Thymus (tissue), 11 donors: ENCODE results near the gene TENM4. TPM values are rescaled to one million over a fixed set of nuclear protein-coding genes. Genes with fewer than 3 reads are reported as not detected.

Experiments used
- DNase-seq, 9 donors: peaks; one replicate each; pipeline ENCODE4 v3.0.0-alpha.2; 2013; ENCODE audit warnings: low spot score in 9 of 9, low read depth in 6 of 9, missing footprints in 1 of 9
- H3K27ac ChIP-seq, 2 donors: one replicate each; pipeline ENCODE4 v1.5.1; 2013; ENCODE audit warnings: control low read depth in 1 of 2, low read depth in 1 of 2, low read length in 1 of 2, mild to moderate bottlenecking in 1 of 2, moderate library complexity in 1 of 2
- H3K27me3 ChIP-seq, 2 donors: one replicate each; pipeline ENCODE4 v1.5.1; 2013; ENCODE audit warnings: low read length in 1 of 2; ENCODE audit not compliant: control insufficient read depth in 2 of 2, insufficient read depth in 1 of 2
- H3K36me3 ChIP-seq, 2 donors: one replicate each; pipeline ENCODE4 v1.5.1; 2013; ENCODE audit warnings: low read length in 1 of 2, mild to moderate bottlenecking in 1 of 2, moderate library complexity in 1 of 2; ENCODE audit not compliant: control insufficient read depth in 2 of 2, insufficient read depth in 2 of 2
- H3K4me1 ChIP-seq, 2 donors: one replicate each; pipeline ENCODE4 v1.5.1; 2013; ENCODE audit warnings: low read length in 2 of 2; ENCODE audit not compliant: control insufficient read depth in 2 of 2, insufficient read depth in 2 of 2
- H3K4me3 ChIP-seq, 2 donors: one replicate each; pipeline ENCODE4 v1.5.1; 2013; ENCODE audit warnings: low read length in 2 of 2, control low read depth in 1 of 2, mild to moderate bottlenecking in 1 of 2
- H3K9me3 ChIP-seq, 2 donors: one replicate each; pipeline ENCODE4 v1.5.1; 2013; ENCODE audit warnings: low read length in 1 of 2, mild to moderate bottlenecking in 1 of 2; ENCODE audit not compliant: control insufficient read depth in 2 of 2, insufficient read depth in 1 of 2
- WGBS: extraction: QIAGEN DNeasy Blood & Tissue Kit; methylation state at CpG from one replicate; pipeline ENCODE4 v1.1.7; 2013; 5-methylcytosine and 5-hydroxymethylcytosine counted together
- polyA plus RNA-seq: library from polyadenylated mRNA; stranded (reverse); fragments of 200-250 nt; gene quantifications from one replicate; pipeline ENCODE4 v1.2.3, GENCODE V29; 2013
- total RNA-seq: library from RNA; stranded (reverse); fragments of 120-200 nt; gene quantifications from one replicate; pipeline ENCODE4 v1.2.4, GENCODE V29; 2013
- donor health status: healthy.

Gene TENM4
- total and polyA plus RNA-seq, 2 donors = 1.0 to 2.8 TPM

DNA sequence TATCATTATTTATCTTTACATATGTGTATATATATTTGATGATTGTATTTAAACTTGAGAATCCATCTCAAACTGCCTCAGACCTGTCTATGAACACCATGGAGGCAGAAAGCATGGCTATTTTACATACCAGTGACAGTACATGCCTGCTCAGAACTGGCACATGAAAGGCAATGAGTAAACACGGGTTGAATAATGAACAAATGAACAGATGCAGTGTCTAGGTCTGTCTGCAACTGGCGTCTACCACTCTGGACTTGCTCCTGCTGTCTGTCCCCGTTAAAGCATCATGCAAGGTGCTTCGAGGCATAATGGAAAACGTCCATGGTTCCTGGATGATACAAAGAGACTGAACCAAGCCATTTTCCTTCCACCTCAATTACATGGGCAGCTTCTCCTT lies 594.6 kb downstream of the TENM4 start:
- Histone ChIP-seq H3K27me3 (no peaks in the 10 kb centered on the region), H3K9me3 (no peaks in the 10 kb centered on the region), H3K27ac (no peak overlapping the region), H3K4me1 (no peaks in the 10 kb centered on the region), H3K36me3 (no peaks in the 10 kb centered on the region), H3K4me3 (no peak overlapping the region)
- no peak for DNase-seq
- WGBS = 89% methylated on average over 5 of the region's 5 CpGs

DNA sequence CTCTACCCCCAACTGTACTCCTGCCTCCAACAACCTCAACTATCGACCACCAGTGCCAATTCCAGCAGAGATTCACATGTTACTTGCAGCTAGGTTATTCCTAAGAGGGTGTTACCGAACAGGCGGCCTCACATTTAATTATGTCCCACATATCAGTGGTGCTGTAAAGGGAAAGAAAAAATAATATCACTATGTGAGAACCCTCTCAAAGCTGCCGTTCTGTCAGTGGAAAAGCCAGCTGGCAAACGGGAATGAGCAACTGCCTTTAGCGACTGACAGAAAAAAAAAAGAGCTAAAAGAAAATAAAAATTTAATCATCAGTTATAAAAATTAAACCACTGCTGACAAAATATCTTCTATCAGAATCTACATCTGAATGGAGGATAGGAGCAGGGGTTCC lies 595.3 kb downstream of the TENM4 start:
- Histone ChIP-seq H3K27ac (no peak overlapping the region), H3K4me3 (no peak overlapping the region), H3K9me3 (no peaks in the 10 kb centered on the region), H3K36me3 (no peaks in the 10 kb centered on the region), H3K4me1 (no peaks in the 10 kb centered on the region), H3K27me3 (no peaks in the 10 kb centered on the region)
- 94% methylated on average over 6 of the region's 6 CpGs for WGBS
- DNase-seq = no peak

DNA sequence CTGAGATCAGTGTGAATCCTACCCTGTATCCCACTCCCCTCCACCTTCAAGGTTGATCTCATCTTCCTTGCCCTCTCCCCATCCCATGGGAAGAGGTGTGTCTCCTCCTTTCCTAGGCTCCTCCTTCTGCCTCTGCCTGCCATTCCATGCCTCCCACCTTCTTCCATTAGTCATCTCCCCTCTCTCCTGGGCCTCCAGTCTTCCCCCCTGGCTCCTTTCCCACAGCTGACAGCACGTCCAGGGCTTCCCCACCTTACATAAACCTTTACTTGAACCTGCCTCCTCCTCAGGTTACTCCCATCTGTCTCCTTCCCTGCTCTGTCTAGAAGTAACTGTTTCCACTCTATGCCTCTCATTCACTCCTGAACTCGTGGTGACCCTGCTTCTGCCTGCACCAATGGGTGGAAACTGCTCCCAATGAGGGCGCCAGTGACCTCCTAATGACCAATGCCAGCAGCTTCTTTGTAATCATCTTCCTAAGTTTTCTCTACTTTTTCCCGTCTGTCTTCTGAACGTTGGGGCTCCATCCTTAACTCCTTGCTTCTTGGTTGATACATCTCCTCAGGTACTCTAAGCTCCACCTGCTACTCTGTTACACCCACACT lies 599.3 kb downstream of the TENM4 start:
- no peak overlapping the region for H3K4me3 ChIP-seq
- no peak for DNase-seq
- no peaks in the 10 kb centered on the region for H3K36me3 ChIP-seq
- no peak overlapping the region for H3K27ac ChIP-seq
- H3K4me1 ChIP-seq = no peaks in the 10 kb centered on the region
- H3K27me3 ChIP-seq = no peaks in the 10 kb centered on the region
- WGBS = 70% methylated on average over 5 of the region's 5 CpGs
- no peaks in the 10 kb centered on the region for H3K9me3 ChIP-seq

DNA sequence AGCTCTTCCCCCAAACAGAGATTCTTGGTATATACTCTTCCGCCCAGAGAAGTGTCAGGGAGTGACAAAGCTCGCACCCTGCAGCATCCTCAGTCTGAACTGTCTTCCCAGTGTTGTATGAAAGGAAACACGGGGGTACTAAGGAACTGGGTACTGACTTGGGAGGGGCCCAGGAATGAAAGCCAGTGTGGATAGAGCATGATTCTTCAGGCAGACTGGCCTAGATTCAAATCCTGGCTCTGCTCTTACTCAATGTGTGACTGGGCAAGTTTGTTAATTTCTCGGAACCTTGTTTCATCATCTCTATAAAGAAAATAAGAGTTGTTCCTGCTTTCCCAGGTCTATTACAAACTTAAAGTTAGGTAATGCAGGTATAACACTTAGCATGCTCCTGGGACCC lies 600.2 kb downstream of the TENM4 start:
- DNase-seq = no peak
- WGBS = 91% methylated on average over 4 of the region's 4 CpGs
- H3K36me3 ChIP-seq = no peaks in the 10 kb centered on the region
- H3K27ac ChIP-seq = no peak overlapping the region
- no peaks in the 10 kb centered on the region for H3K4me1 ChIP-seq
- H3K9me3 ChIP-seq = no peaks in the 10 kb centered on the region
- no peaks in the 10 kb centered on the region for H3K27me3 ChIP-seq
- no peak overlapping the region for H3K4me3 ChIP-seq

DNA sequence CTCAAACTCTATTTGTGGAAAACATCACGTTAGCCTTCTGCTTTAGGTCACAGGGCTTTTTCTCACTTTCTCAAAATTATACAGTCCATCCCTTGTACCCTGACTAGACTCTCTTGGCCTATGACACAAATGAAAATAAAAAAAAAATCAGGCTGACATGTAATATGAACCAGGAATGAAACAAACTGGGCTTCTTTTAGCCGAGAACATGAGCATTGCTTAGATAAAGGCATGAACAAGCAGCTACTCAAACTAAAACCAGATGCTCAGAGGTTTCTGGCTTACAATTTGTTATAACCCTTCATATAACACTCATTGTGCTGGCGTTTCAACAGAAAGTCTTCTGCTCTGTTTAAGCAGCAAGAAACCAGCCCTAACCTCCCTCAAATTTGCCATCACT lies 600.6 kb downstream of the TENM4 start:
- no peaks in the 10 kb centered on the region for H3K27me3 ChIP-seq
- H3K4me1 ChIP-seq = no peaks in the 10 kb centered on the region
- no peak overlapping the region for H3K4me3 ChIP-seq
- DNase-seq = no peak
- no peaks in the 10 kb centered on the region for H3K9me3 ChIP-seq
- no peak overlapping the region for H3K27ac ChIP-seq
- 81% methylated on average over 3 of the region's 3 CpGs for WGBS
- no peaks in the 10 kb centered on the region for H3K36me3 ChIP-seq

DNA sequence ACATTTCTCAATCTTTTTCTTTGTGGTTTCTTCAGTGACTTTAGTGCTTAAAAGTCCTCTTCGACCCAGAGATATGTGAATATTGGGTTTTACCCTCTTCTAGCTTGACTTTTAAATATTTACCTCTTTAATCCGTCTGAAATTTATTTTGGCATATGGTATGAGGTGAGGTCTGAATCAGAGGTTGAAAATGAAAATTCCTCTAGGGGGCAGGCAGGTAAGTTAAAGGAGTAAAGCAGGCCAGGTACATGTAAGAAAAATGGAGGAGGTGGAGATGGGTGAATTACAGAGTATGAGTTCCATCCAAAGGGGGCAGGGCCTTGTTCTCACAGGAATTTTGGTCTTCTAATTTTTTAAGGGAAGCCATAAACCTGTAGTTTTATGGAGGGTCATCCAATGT lies 602.4 kb downstream of the TENM4 start:
- Histone ChIP-seq H3K36me3 (no peaks in the 10 kb centered on the region), H3K4me3 (no peak overlapping the region), H3K4me1 (no peaks in the 10 kb centered on the region), H3K27me3 (no peaks in the 10 kb centered on the region), H3K9me3 (no peaks in the 10 kb centered on the region), H3K27ac (no peak overlapping the region)
- 66% methylated on average over 2 of the region's 2 CpGs for WGBS
- DNase-seq = no peak

DNA sequence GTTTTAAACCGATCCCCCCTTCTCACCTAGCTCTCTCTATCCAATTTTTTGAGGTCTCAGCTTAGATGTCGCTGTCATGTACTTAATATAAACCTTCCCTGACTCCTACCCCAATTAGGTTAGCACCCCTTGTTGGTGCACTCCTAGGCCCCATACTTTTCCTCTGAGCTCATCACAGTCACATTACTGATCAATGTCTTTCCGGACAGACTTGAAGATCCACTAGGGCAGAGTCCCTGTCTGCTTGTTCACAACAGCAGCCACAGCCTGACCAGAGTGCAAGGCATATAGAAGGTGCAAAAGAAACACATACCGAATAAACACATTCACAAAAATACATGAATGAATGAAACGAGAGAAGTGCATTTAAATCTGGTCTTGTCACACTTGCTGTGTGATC lies 605.2 kb downstream of the TENM4 start:
- Histone ChIP-seq H3K36me3 (no peaks in the 10 kb centered on the region), H3K27me3 (no peaks in the 10 kb centered on the region), H3K9me3 (no peaks in the 10 kb centered on the region), H3K4me1 (no peaks in the 10 kb centered on the region), H3K27ac (no peak overlapping the region), H3K4me3 (no peak overlapping the region)
- no peak for DNase-seq
- WGBS = 91% methylated on average over 5 of the region's 5 CpGs

DNA sequence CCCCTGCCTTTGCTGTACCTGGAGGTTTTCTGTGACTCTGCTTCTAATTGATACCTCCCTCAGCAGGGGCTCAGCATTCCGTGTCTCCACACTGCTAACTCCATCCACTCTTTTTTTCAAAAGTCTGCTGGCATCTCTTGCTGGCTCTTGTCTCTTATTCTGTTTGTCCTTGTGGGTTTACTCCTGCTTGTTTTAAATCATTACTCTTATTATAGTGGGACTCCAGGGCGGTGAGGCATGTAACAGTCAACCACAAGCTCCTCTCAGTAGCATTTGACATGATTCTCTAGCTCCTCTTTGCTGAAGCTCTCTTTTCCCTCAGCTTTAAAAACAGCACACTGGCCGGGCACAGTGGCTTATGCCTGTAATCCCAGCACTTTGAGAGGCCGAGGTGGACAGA lies 605.9 kb downstream of the TENM4 start:
- no peaks in the 10 kb centered on the region for H3K27me3 ChIP-seq
- WGBS = 89% methylated on average over 4 of the region's 4 CpGs
- no peaks in the 10 kb centered on the region for H3K4me1 ChIP-seq
- no peak overlapping the region for H3K27ac ChIP-seq
- no peak for DNase-seq
- no peaks in the 10 kb centered on the region for H3K9me3 ChIP-seq
- no peaks in the 10 kb centered on the region for H3K36me3 ChIP-seq
- H3K4me3 ChIP-seq = no peak overlapping the region

DNA sequence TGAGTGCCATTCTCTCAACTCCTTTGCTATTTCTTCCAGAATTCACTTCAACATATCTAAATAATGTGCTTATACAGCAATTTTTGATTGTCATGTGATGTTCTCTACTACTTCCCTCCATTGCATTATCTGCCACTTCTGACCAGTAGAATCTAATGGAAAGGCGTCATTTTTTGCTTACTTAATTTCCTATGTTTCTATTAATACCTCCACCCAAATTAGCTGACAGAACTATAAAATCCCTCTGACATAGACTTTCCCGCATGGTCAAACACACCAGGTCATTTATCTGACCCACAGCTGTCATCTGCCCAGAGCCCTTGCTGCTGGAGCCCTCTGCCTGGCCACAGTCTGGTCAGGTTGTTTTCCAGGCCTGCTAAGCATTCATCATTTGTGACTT lies 607.6 kb downstream of the TENM4 start:
- no peak overlapping the region for H3K4me3 ChIP-seq
- 70% methylated on average over 2 of the region's 2 CpGs for WGBS
- no peaks in the 10 kb centered on the region for H3K9me3 ChIP-seq
- no peaks in the 10 kb centered on the region for H3K27me3 ChIP-seq
- DNase-seq = no peak
- H3K27ac ChIP-seq = no peak overlapping the region
- no peaks in the 10 kb centered on the region for H3K36me3 ChIP-seq
- no peaks in the 10 kb centered on the region for H3K4me1 ChIP-seq
